DMS 273 (cell line): ENCODE results near the gene NYAP2.

Source experiments
- DNase-seq: peaks from one replicate; lab custom pipeline; 2025; ENCODE audit not compliant: unreplicated experiment; lab: John Stamatoyannopoulos, UW

The NYAP2 gene

GRCh38 chr2:225479386-225479785 is 79.9 kb downstream of the NYAP2 start:
- no peak for DNase-seq

GRCh38 chr2:225484751-225485150 is 85.2 kb downstream of the NYAP2 start:
- no peak for DNase-seq

- no peak for DNase-seq
Measured at GRCh38 chr2:225486236-225486635, 86.7 kb downstream of the NYAP2 start.

GRCh38 chr2:225487878-225488416 is 88.4 kb downstream of the NYAP2 start:
- no peak for DNase-seq

GRCh38 chr2:225488743-225489142 is 89.2 kb downstream of the NYAP2 start:
- no peak for DNase-seq

GRCh38 chr2:225493420-225494099 is 94.0 kb downstream of the NYAP2 start:
- DNase-seq = no peak

GRCh38 chr2:225494100-225494459 is 94.6 kb downstream of the NYAP2 start:
- no peak for DNase-seq

GRCh38 chr2:225495706-225496105 is 96.2 kb downstream of the NYAP2 start:
- no peak for DNase-seq

- DNase-seq = no peak
Measured at GRCh38 chr2:225496568-225496967, 97.1 kb downstream of the NYAP2 start.

GRCh38 chr2:225497166-225497565 is 97.7 kb downstream of the NYAP2 start:
- DNase-seq = no peak

- DNase-seq = peak; percentile 28
Measured at GRCh38 chr2:225501022-225501421, 101.5 kb downstream of the NYAP2 start.

GRCh38 chr2:225502971-225503370 is 103.5 kb downstream of the NYAP2 start:
- DNase-seq = no peak

- no peak for DNase-seq
Measured at GRCh38 chr2:225510796-225511195, 111.3 kb downstream of the NYAP2 start.

- DNase-seq = no peak
Measured at GRCh38 chr2:225512469-225512868, 113.0 kb downstream of the NYAP2 start.

GRCh38 chr2:225512876-225513540 is 113.5 kb downstream of the NYAP2 start:
- no peak for DNase-seq

GRCh38 chr2:225515033-225515432 is 115.5 kb downstream of the NYAP2 start:
- DNase-seq = no peak

GRCh38 chr2:225526760-225527390 is 127.4 kb downstream of the NYAP2 start:
- no peak for DNase-seq

GRCh38 chr2:225531559-225531958 is 132.0 kb downstream of the NYAP2 start:
- DNase-seq = no peak

- no peak for DNase-seq
Measured at GRCh38 chr2:225532096-225532495, 132.6 kb downstream of the NYAP2 start.

- DNase-seq = no peak
Measured at GRCh38 chr2:225534037-225534436, 134.5 kb downstream of the NYAP2 start.

GRCh38 chr2:225534697-225535096 is 135.2 kb downstream of the NYAP2 start:
- DNase-seq = no peak

- no peak for DNase-seq
Measured at GRCh38 chr2:225536036-225536435, 136.5 kb downstream of the NYAP2 start.
